WTC11 (cell line): ENCODE data around the gene TATDN2. TPM values are rescaled to one million over a fixed set of nuclear protein-coding genes. Genes with fewer than 3 reads are reported as not detected.

Source experiments
- ATAC-seq: fragments of 200-7000 bp; cut with Tn5 transposase; 2 replicates; pipeline ENCODE4 v1.10.0; 2021; ENCODE audit warnings: mild to moderate bottlenecking, moderate library complexity
- CTCF ChIA-PET: fragments of 300-600 bp; sonication (Branson Sonifier 250); formaldehyde crosslinking; loops from one replicate; lab custom pipeline; 2021; ENCODE audit warnings: antibody characterized with exemption; lab: Charles Lee
- POLR2A ChIA-PET: fragments of 350-600 bp; sonication (Branson Sonifier 250); formaldehyde crosslinking; loops from one replicate; lab custom pipeline; 2021; ENCODE audit warnings: antibody characterized with exemption; lab: Charles Lee
- DNase-seq: peaks from one replicate; pipeline ENCODE4 v3.0.0; 2021; ENCODE audit warnings: low spot score
- H3K27ac Mint-ChIP-seq: 2 replicates; pipeline ENCODE4 v1.8.0; 2021; ENCODE audit warnings: mixed read lengths
- H3K27me3 Mint-ChIP-seq: 2 replicates; pipeline ENCODE4 v1.8.0; 2021; ENCODE audit warnings: low read depth, mild to moderate bottlenecking, moderate library complexity, mixed read lengths
- H3K36me3 Mint-ChIP-seq: 2 replicates; pipeline ENCODE4 v1.8.0; 2021; ENCODE audit warnings: mixed read lengths
- H3K4me1 Mint-ChIP-seq: 2 replicates; pipeline ENCODE4 v1.8.0; 2022; ENCODE audit warnings: mixed read lengths
- H3K4me3 Mint-ChIP-seq: 2 replicates; pipeline ENCODE4 v1.8.0; 2021; ENCODE audit warnings: mild to moderate bottlenecking, moderate library complexity, mixed read lengths
- H3K9me3 Mint-ChIP-seq: 2 replicates; pipeline ENCODE4 v1.8.0; 2021; ENCODE audit warnings: mixed read lengths
- AR ChIP-seq: fragments of 250-450 bp; sonication (Bioruptor Pico); IDR thresholded peaks from 2 replicates; pipeline ENCODE4 v1.9.0; 2021; ENCODE audit warnings: mild to moderate bottlenecking
- ELF4 ChIP-seq: sonication (generic); formaldehyde crosslinking; IDR thresholded peaks from 2 replicates; pipeline ENCODE4 v1.8.1; 2022; ENCODE audit warnings: low read depth, mild to moderate bottlenecking, moderate library complexity, missing genetic modification reagents
- ESRRA ChIP-seq: sonication (generic); formaldehyde crosslinking; IDR thresholded peaks from 2 replicates; pipeline ENCODE4 v1.8.1; 2022; ENCODE audit warnings: mild to moderate bottlenecking, missing genetic modification reagents, borderline replicate concordance
- FOXK1 ChIP-seq: sonication (generic); formaldehyde crosslinking; IDR thresholded peaks from 2 replicates; pipeline ENCODE4 v1.8.0; 2022; ENCODE audit warnings: mild to moderate bottlenecking, moderate library complexity, missing genetic modification reagents
- GTF2I ChIP-seq: fragments of 250-450 bp; sonication (Bioruptor Pico); conservative IDR thresholded peaks from 2 replicates; pipeline ENCODE4 v1.4.0; 2021; ENCODE audit warnings: mild to moderate bottlenecking
- HMGA2 ChIP-seq: fragments of 250-450 bp; sonication (Bioruptor Pico); IDR thresholded peaks from 2 replicates; pipeline ENCODE4 v1.4.0; 2021; ENCODE audit warnings: mild to moderate bottlenecking, moderate library complexity
- IRF2 ChIP-seq: sonication (generic); formaldehyde crosslinking; IDR thresholded peaks from 2 replicates; pipeline ENCODE4 v1.8.0; 2022; ENCODE audit warnings: low read depth, missing genetic modification reagents, borderline replicate concordance
- MLX ChIP-seq: sonication (generic); formaldehyde crosslinking; IDR thresholded peaks from 2 replicates; pipeline ENCODE4 v1.8.1; 2023; ENCODE audit warnings: mild to moderate bottlenecking, missing genetic modification reagents, moderate library complexity
- MXD4 ChIP-seq: fragments of 250-450 bp; sonication (Bioruptor Pico); IDR thresholded peaks from 2 replicates; pipeline ENCODE4 v1.8.0; 2021; ENCODE audit warnings: mild to moderate bottlenecking, moderate library complexity, borderline replicate concordance
- MYBL2 ChIP-seq: sonication (generic); formaldehyde crosslinking; IDR thresholded peaks from 2 replicates; pipeline ENCODE4 v1.8.1; 2023; ENCODE audit warnings: mild to moderate bottlenecking, moderate library complexity, missing genetic modification reagents
- NR1H2 ChIP-seq: sonication (generic); formaldehyde crosslinking; IDR thresholded peaks from 2 replicates; pipeline ENCODE4 v1.9.0; 2021; ENCODE audit warnings: mild to moderate bottlenecking, moderate library complexity, missing genetic modification reagents
- RELA ChIP-seq: sonication (generic); formaldehyde crosslinking; IDR thresholded peaks from 2 replicates; pipeline ENCODE4 v1.8.1; 2022; ENCODE audit warnings: missing genetic modification reagents, mild to moderate bottlenecking, borderline replicate concordance
- SMAD4 ChIP-seq: sonication (generic); formaldehyde crosslinking; IDR thresholded peaks from 2 replicates; pipeline ENCODE4 v1.8.0; 2022; ENCODE audit warnings: mild to moderate bottlenecking, missing genetic modification reagents
- TCF7 ChIP-seq: sonication (generic); formaldehyde crosslinking; IDR thresholded peaks from 2 replicates; pipeline ENCODE4 v1.8.0; 2022; ENCODE audit warnings: mild to moderate bottlenecking, low read depth, missing genetic modification reagents, moderate library complexity
- ZNF121 ChIP-seq: sonication (generic); formaldehyde crosslinking; IDR thresholded peaks from 2 replicates; pipeline ENCODE4 v1.8.0; 2023; ENCODE audit warnings: missing genetic modification reagents
- ZNF317 ChIP-seq: sonication (generic); formaldehyde crosslinking; IDR thresholded peaks from 2 replicates; pipeline ENCODE4 v1.8.1; 2023; ENCODE audit warnings: low read depth, mild to moderate bottlenecking, moderate library complexity, missing genetic modification reagents, borderline replicate concordance
- ZNF425 ChIP-seq: fragments of 250-450 bp; sonication (Bioruptor Pico); conservative IDR thresholded peaks from 2 replicates; pipeline ENCODE4 v1.9.0; 2021; ENCODE audit warnings: mild to moderate bottlenecking
- ZSCAN18 ChIP-seq: fragments of 250-450 bp; sonication (Bioruptor Pico); IDR thresholded peaks from 2 replicates; pipeline ENCODE4 v2.1.2; 2022; ENCODE audit warnings: mild to moderate bottlenecking, moderate library complexity
- total RNA-seq: library from RNA; stranded (reverse); gene quantifications from 3 replicates; pipeline ENCODE4 v1.2.3, GENCODE V29; 2021
- TF ChIP-seq, protein P1 (sequence below): sonication (generic); formaldehyde crosslinking; IDR thresholded peaks from 2 replicates; pipeline ENCODE4 v1.8.0; 2022; ENCODE audit warnings: mild to moderate bottlenecking, missing genetic modification reagents

TATDN2 gene
- total RNA-seq, 1 experiment from 2014 or later: 31.7 TPM

DNA sequence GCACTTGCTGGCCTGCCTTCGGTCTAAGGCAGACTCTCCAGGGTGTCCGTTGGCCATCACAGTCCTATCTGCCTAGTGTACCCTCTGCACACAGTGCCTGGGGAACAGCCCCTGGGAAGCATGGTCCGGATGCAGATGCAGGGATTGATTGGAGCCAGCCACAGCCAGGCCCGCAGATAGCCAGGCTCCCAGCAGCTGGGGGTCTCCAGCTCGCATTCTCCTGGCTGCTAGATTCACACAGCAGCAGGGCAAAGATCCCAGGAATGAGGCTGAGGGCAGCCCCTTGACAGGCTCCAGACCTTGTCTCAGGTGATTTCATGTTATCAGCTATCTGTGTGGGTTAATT, 42.1 kb upstream of the TATDN2 start (continued):
- TF ChIP-seq, protein P1, sequence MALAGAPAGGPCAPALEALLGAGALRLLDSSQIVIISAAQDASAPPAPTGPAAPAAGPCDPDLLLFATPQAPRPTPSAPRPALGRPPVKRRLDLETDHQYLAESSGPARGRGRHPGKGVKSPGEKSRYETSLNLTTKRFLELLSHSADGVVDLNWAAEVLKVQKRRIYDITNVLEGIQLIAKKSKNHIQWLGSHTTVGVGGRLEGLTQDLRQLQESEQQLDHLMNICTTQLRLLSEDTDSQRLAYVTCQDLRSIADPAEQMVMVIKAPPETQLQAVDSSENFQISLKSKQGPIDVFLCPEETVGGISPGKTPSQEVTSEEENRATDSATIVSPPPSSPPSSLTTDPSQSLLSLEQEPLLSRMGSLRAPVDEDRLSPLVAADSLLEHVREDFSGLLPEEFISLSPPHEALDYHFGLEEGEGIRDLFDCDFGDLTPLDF (CRISPR knock-in tag): no peak
- no peak for TF ChIP-seq AR

- no peaks in the 10 kb centered on the region for H3K4me1 Mint-ChIP-seq
- peaks cover 22% of the 10 kb centered on the region for H3K9me3 Mint-ChIP-seq
- H3K27ac Mint-ChIP-seq: no peak overlapping the region
- H3K4me3 Mint-ChIP-seq: no peak overlapping the region
- H3K36me3 Mint-ChIP-seq: peaks cover 20% of the 10 kb centered on the region
- no peak for TF ChIP-seq TCF7 (CRISPR knock-in tag)
- TF ChIP-seq MLX (CRISPR knock-in tag): no peak
- no peak for TF ChIP-seq GTF2I (CRISPR knock-in tag)
- no peak for TF ChIP-seq ZSCAN18
- no peak for TF ChIP-seq MXD4 (CRISPR knock-in tag)
- no peak for TF ChIP-seq HMGA2 (CRISPR knock-in tag)
- no peak for TF ChIP-seq SMAD4 (CRISPR knock-in tag)
- no peak for TF ChIP-seq FOXK1 (CRISPR knock-in tag)
- TF ChIP-seq MYBL2: no peak
- no peak for TF ChIP-seq ZNF425 (CRISPR knock-in tag)
- no peak for TF ChIP-seq IRF2
- TF ChIP-seq NR1H2 (CRISPR knock-in tag): no peak
- no peak for TF ChIP-seq ZNF121 (CRISPR knock-in tag)
- no peak for TF ChIP-seq RELA
- no peak for TF ChIP-seq ZNF317 (CRISPR knock-in tag)
- TF ChIP-seq ELF4 (CRISPR knock-in tag): no peak
- TF ChIP-seq ESRRA (CRISPR knock-in tag): no peak
- POLR2A ChIA-PET: no interaction called here
- DNase-seq (no peak), ATAC-seq (no peak)
- H3K27me3 Mint-ChIP-seq: peaks cover 2% of the 10 kb centered on the region; the same call in 1 of the 2 replicates
- CTCF ChIA-PET: interaction anchor here (1.5 kb wide), 1 partner anchor 50 kb away, joined by 3 read pairs; no protein-coding TSS in a partner anchor
Measured at GRCh38 chr3:10213156-10213792, 35.0 kb upstream of the TATDN2 start.
